Measurements from ENCODE around the gene SLC29A4. TPM values are rescaled to one million over a fixed set of nuclear protein-coding genes. Genes with fewer than 3 reads are reported as not detected.

SLC29A4 gene
- total and polyA plus RNA-seq, 2 of the 13 experiments (the other 11 are each of a cell fraction or from before 2014, with no cell fraction given): 29.7 to 31.7 TPM

GRCh38 chr7:5238500-5238899 is 44.2 kb upstream of the SLC29A4 start (continued):
- TF ChIP-seq KLF15 (CRISPR knock-in tag; IDR thresholded peaks at IDR 0.05; ENCODE audit: borderline replicate concordance) (no peak), PHB2 (IDR thresholded peaks at IDR 0.05; ENCODE audit: partially characterized antibody) (no peak), NPAS2 (CRISPR knock-in tag; IDR thresholded peaks at IDR 0.05; ENCODE audit: borderline replicate concordance) (no peak), ATF5 (CRISPR knock-in tag; IDR thresholded peaks at IDR 0.05; ENCODE audit: low read depth) (no peak), HNRNPLL (IDR thresholded peaks at IDR 0.05; ENCODE audit: low read depth, low read length, poor library complexity, severe bottlenecking) (peak; percentile 48), TCF7L2 (IDR thresholded peaks at IDR 0.05; ENCODE audit: low read depth, low read length) (no peak), MLXIP (CRISPR knock-in tag; IDR thresholded peaks at IDR 0.05; ENCODE audit: borderline replicate concordance) (no peak; the same call in 1 of the 2 replicates), ZUFSP (CRISPR knock-in tag; IDR thresholded peaks at IDR 0.05; ENCODE audit: borderline replicate concordance) (no peak), ARID2 (CRISPR knock-in tag; IDR thresholded peaks at IDR 0.05; ENCODE audit: borderline replicate concordance) (no peak), PAF1 (CRISPR knock-in tag; IDR thresholded peaks at IDR 0.05) (no peak), FOXK1 (CRISPR knock-in tag; IDR thresholded peaks at IDR 0.05; ENCODE audit: borderline replicate concordance, low read depth) (no peak), MTA1 (CRISPR knock-in tag; IDR thresholded peaks at IDR 0.05; ENCODE audit: borderline replicate concordance) (peak; percentile 71; the same call in 1 of the 2 replicates), ELF1 (CRISPR knock-in tag; IDR thresholded peaks at IDR 0.05) (no peak), ZNF432 (CRISPR knock-in tag; IDR thresholded peaks at IDR 0.05; ENCODE audit: borderline replicate concordance) (no peak)
- TF ChIP-seq, protein P1, sequence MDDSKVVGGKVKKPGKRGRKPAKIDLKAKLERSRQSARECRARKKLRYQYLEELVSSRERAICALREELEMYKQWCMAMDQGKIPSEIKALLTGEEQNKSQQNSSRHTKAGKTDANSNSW (CRISPR knock-in tag; IDR thresholded peaks at IDR 0.05; ENCODE audit: borderline replicate concordance): no peak
- TF ChIP-seq, protein P2, sequence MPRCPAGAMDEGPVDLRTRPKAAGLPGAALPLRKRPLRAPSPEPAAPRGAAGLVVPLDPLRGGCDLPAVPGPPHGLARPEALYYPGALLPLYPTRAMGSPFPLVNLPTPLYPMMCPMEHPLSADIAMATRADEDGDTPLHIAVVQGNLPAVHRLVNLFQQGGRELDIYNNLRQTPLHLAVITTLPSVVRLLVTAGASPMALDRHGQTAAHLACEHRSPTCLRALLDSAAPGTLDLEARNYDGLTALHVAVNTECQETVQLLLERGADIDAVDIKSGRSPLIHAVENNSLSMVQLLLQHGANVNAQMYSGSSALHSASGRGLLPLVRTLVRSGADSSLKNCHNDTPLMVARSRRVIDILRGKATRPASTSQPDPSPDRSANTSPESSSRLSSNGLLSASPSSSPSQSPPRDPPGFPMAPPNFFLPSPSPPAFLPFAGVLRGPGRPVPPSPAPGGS (CRISPR knock-in tag; IDR thresholded peaks at IDR 0.05): 0 out of 2 replicates have a peak, but pooled peaks have one; percentile 48
- TF ChIP-seq, protein P3, sequence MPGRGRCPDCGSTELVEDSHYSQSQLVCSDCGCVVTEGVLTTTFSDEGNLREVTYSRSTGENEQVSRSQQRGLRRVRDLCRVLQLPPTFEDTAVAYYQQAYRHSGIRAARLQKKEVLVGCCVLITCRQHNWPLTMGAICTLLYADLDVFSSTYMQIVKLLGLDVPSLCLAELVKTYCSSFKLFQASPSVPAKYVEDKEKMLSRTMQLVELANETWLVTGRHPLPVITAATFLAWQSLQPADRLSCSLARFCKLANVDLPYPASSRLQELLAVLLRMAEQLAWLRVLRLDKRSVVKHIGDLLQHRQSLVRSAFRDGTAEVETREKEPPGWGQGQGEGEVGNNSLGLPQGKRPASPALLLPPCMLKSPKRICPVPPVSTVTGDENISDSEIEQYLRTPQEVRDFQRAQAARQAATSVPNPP (CRISPR knock-in tag; IDR thresholded peaks at IDR 0.05): no peak
- TF ChIP-seq, protein P4, sequence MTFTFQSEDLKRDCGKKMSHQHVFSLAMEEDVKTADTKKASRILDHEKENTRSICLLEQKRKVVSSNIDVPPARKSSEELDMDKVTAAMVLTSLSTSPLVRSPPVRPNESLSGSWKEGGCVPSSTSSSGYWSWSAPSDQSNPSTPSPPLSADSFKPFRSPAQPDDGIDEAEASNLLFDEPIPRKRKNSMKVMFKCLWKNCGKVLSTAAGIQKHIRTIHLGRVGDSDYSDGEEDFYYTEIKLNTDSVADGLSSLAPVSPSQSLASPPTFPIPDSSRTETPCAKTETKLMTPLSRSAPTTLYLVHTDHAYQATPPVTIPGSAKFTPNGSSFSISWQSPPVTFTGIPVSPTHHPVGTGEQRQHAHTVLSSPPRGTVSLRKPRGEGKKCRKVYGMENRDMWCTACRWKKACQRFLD (CRISPR knock-in tag; IDR thresholded peaks at IDR 0.05; ENCODE audit: borderline replicate concordance): no peak
